ENCODE measurements around the gene LAMA3.

DNA sequence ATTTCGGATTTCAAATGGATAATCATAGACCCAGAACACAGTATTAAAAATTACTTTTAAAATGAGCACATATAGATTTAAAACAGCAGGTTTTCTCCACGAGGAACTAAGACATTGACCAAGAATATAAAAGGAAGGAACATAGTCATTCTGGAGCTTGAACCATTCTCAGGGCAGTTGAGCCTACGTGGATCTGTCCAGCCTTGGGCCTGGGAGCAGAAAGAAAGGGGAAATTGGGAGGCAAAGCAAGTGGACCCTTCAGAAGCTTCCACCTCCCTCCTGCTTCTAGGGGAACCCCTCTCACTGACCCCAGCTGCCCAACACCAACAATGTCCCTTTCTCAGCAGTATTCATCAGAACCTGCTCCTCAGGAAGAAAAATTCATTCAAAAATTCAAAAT is 293.9 kb downstream of the LAMA3 start:
- TF ChIP-seq, protein P1, sequence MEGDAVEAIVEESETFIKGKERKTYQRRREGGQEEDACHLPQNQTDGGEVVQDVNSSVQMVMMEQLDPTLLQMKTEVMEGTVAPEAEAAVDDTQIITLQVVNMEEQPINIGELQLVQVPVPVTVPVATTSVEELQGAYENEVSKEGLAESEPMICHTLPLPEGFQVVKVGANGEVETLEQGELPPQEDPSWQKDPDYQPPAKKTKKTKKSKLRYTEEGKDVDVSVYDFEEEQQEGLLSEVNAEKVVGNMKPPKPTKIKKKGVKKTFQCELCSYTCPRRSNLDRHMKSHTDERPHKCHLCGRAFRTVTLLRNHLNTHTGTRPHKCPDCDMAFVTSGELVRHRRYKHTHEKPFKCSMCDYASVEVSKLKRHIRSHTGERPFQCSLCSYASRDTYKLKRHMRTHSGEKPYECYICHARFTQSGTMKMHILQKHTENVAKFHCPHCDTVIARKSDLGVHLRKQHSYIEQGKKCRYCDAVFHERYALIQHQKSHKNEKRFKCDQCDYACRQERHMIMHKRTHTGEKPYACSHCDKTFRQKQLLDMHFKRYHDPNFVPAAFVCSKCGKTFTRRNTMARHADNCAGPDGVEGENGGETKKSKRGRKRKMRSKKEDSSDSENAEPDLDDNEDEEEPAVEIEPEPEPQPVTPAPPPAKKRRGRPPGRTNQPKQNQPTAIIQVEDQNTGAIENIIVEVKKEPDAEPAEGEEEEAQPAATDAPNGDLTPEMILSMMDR (IDR thresholded peaks at IDR 0.05) = no peak
- TF ChIP-seq POLR2A (IDR thresholded peaks at IDR 0.05) = no peak

Measured in right lobe of liver (tissue), 4 donors.